Mesothelial cell of epicardium (in vitro differentiated cells): ENCODE data around the gene DLL4. TPM values are rescaled to one million over a fixed set of nuclear protein-coding genes. Genes with fewer than 3 reads are reported as not detected.

Experiments
- DNase-seq, 2 experiments: peaks; one replicate each; pipeline ENCODE4 v3.0.0; 2021; ENCODE audit warnings: low spot score in 2 of 2; ENCODE audit not compliant: unreplicated experiment in 2 of 2
- H3K27ac Mint-ChIP-seq: 2 replicates; pipeline ENCODE4 v1.8.0; 2021; ENCODE audit warnings: mixed read lengths
- H3K27me3 Mint-ChIP-seq: 2 replicates; pipeline ENCODE4 v1.8.0; 2021; ENCODE audit warnings: low read depth, mixed read lengths
- H3K36me3 Mint-ChIP-seq: 2 replicates; pipeline ENCODE4 v1.8.0; 2021; ENCODE audit warnings: mixed read lengths
- H3K4me1 Mint-ChIP-seq: 2 replicates; pipeline ENCODE4 v1.8.0; 2021; ENCODE audit warnings: mixed read lengths
- H3K4me3 Mint-ChIP-seq: 2 replicates; pipeline ENCODE4 v1.8.0; 2021; ENCODE audit warnings: mild to moderate bottlenecking, moderate library complexity, mixed read lengths
- H3K9me3 Mint-ChIP-seq: 2 replicates; pipeline ENCODE4 v1.8.0; 2021; ENCODE audit warnings: mixed read lengths
- CTCF ChIP-seq: fragments of 200-600 bp; sonication (generic); IDR thresholded peaks from one replicate; pipeline ENCODE4 v1.5.0; 2021; ENCODE audit warnings: antibody characterized with exemption; ENCODE audit not compliant: unreplicated experiment
- total RNA-seq: library from RNA; stranded (reverse); gene quantifications from 3 replicates; pipeline ENCODE4 v1.2.1, GENCODE V29; 2021

DLL4 gene
- total RNA-seq, 1 donor from 2014 or later: 0.31 TPM

GRCh38 chr15:40909662-40910630, 19.2 kb upstream of the DLL4 start:
- H3K36me3 Mint-ChIP-seq: no peaks in the 10 kb centered on the region
- H3K27me3 Mint-ChIP-seq: no peaks in the 10 kb centered on the region
- peak overlapping the region; percentile 82 for H3K27ac Mint-ChIP-seq

GRCh38 chr15:40911141-40911540, 18.0 kb upstream of the DLL4 start:
- no peaks in the 10 kb centered on the region for H3K27me3 Mint-ChIP-seq
- peaks cover 19% of the 10 kb centered on the region for H3K4me1 Mint-ChIP-seq
- no peaks in the 10 kb centered on the region for H3K9me3 Mint-ChIP-seq
- H3K27ac Mint-ChIP-seq: peak overlapping the region; percentile 59
- no peaks in the 10 kb centered on the region for H3K36me3 Mint-ChIP-seq
- no peak overlapping the region for H3K4me3 Mint-ChIP-seq
- TF ChIP-seq CTCF: no peak
- no peak for DNase-seq

More at GRCh38 chr15:40909662-40910630, 19.2 kb upstream of the DLL4 start:
- Mint-ChIP-seq H3K4me1 (peaks cover 23% of the 10 kb centered on the region), H3K9me3 (no peaks in the 10 kb centered on the region), H3K4me3 (peak overlapping the region; percentile 6)
- TF ChIP-seq CTCF: no peak
- DNase-seq: no peak

- Mint-ChIP-seq H3K4me1 (peaks cover 19% of the 10 kb centered on the region), H3K4me3 (no peak overlapping the region), H3K27ac (no peak overlapping the region), H3K27me3 (no peaks in the 10 kb centered on the region), H3K36me3 (no peaks in the 10 kb centered on the region), H3K9me3 (no peaks in the 10 kb centered on the region)
- no peak for TF ChIP-seq CTCF
- no peak for DNase-seq
Measured at GRCh38 chr15:40911693-40912092, 17.4 kb upstream of the DLL4 start.

GRCh38 chr15:40912478-40912877, 16.7 kb upstream of the DLL4 start:
- Mint-ChIP-seq H3K4me3 (no peak overlapping the region), H3K9me3 (no peaks in the 10 kb centered on the region), H3K36me3 (no peaks in the 10 kb centered on the region), H3K27ac (no peak overlapping the region), H3K27me3 (no peaks in the 10 kb centered on the region), H3K4me1 (peaks cover 19% of the 10 kb centered on the region)
- DNase-seq: no peak
- TF ChIP-seq CTCF: no peak

GRCh38 chr15:40914013-40914412, 15.1 kb upstream of the DLL4 start:
- no peak for TF ChIP-seq CTCF
- no peak overlapping the region for H3K4me3 Mint-ChIP-seq
- DNase-seq: no peak
- H3K27me3 Mint-ChIP-seq: peaks cover 2% of the 10 kb centered on the region
- no peaks in the 10 kb centered on the region for H3K36me3 Mint-ChIP-seq
- no peaks in the 10 kb centered on the region for H3K9me3 Mint-ChIP-seq
- no peak overlapping the region for H3K27ac Mint-ChIP-seq
- peaks cover 19% of the 10 kb centered on the region for H3K4me1 Mint-ChIP-seq
